GM21526 (cell line): Measurements from ENCODE around the gene SYT6.

Experiments used
- ATAC-seq: cut with Tn5 transposase; IDR thresholded peaks from one replicate; pipeline ENCODE4 v1.9.1; 2021; ENCODE audit warnings: moderate library complexity; ENCODE audit not compliant: unreplicated experiment, low FRiP score

SYT6 gene

GRCh38 chr1:114154963-114155322, 1.3 kb upstream of the SYT6 start:
- no peak for ATAC-seq

GRCh38 chr1:114154146-114154962, 685 bp upstream of the SYT6 start:
- ATAC-seq: no peak

- ATAC-seq: no peak
Measured at GRCh38 chr1:114152508-114153260, 985 bp downstream of the SYT6 start.

- no peak for ATAC-seq
Measured at GRCh38 chr1:114152089-114152507, 1.6 kb downstream of the SYT6 start.

- no peak for ATAC-seq
Measured at GRCh38 chr1:114150016-114150415, 3.7 kb downstream of the SYT6 start.

GRCh38 chr1:114149211-114149610, 4.5 kb downstream of the SYT6 start:
- ATAC-seq: no peak

- no peak for ATAC-seq
Measured at GRCh38 chr1:114145504-114146151, 8.0 kb downstream of the SYT6 start.

GRCh38 chr1:114144016-114144415, 9.7 kb downstream of the SYT6 start:
- ATAC-seq: no peak

- ATAC-seq: no peak
Measured at GRCh38 chr1:114139540-114139939, 14.1 kb downstream of the SYT6 start.

GRCh38 chr1:114137497-114137896, 16.2 kb downstream of the SYT6 start:
- ATAC-seq: no peak

- no peak for ATAC-seq
Measured at GRCh38 chr1:114135786-114136185, 17.9 kb downstream of the SYT6 start.

GRCh38 chr1:114134518-114134917, 19.2 kb downstream of the SYT6 start:
- ATAC-seq: no peak

- no peak for ATAC-seq
Measured at GRCh38 chr1:114133129-114133528, 20.5 kb downstream of the SYT6 start.

- no peak for ATAC-seq
Measured at GRCh38 chr1:114131526-114132220, 22.0 kb downstream of the SYT6 start.

- ATAC-seq: no peak
Measured at GRCh38 chr1:114130846-114131525, 22.7 kb downstream of the SYT6 start.

GRCh38 chr1:114130213-114130612, 23.5 kb downstream of the SYT6 start:
- no peak for ATAC-seq

- no peak for ATAC-seq
Measured at GRCh38 chr1:114128293-114128692, 25.4 kb downstream of the SYT6 start.

- no peak for ATAC-seq
Measured at GRCh38 chr1:114126261-114127095, 27.2 kb downstream of the SYT6 start.

GRCh38 chr1:114124644-114125043, 29.0 kb downstream of the SYT6 start:
- ATAC-seq: no peak
